ENCODE data around the gene SRL. TPM values are rescaled to one million over a fixed set of nuclear protein-coding genes. Genes with fewer than 3 reads are reported as not detected.

Gene SRL
- total and polyA plus RNA-seq, 2 of the 4 experiments (the other 2 are of a cell fraction), result under 0.01 to 0.14 TPM

DNA sequence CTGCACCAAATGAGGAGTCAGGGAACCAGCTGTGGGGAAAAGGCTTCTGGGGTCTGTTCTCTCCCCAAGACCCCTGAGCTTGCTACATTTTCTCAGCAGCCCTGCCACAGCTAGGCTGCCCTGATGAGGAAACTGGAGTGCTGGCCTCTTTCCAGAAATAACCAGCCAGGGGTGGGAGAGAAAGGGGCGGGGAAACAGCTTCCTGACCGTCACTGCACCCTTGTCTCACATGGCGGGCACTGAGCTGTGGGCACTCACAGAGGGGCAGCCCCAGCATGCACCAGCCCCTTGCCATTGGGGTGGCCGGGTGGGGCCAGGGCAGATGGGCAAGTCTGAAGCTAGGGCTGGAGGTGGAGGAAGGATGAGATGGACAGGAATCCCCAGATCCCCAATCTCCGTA is 2.9 kb downstream of the SRL start:
- H3K56ac ChIP-seq (ENCODE audit: extremely low read depth, insufficient read depth, low read length), result no peak overlapping the region
- no peak overlapping the region for H2BK20ac ChIP-seq (ENCODE audit: low read depth, low read length)
- no peak overlapping the region for H4K91ac ChIP-seq (ENCODE audit: insufficient read depth, low read depth, low read length)
- no CpG with 5 or more reads among the region's 5 CpGs for WGBS, 2 experiments (ENCODE audit: extremely low coverage in 2 of 2, insufficient read length in 1 of 2)
- dilution Hi-C loops (cut with HindIII; ENCODE audit: low sequenced_read_pairs, unreplicated experiment), result no loop called here
- in situ Hi-C loops (cut with MboI; ENCODE audit: low sequenced_read_pairs), result no loop called here
- ChIA-PET CTCF (interaction anchor here (0.8 kb wide), 1 partner anchor 15 kb away, joined by 3 read pairs; no protein-coding TSS in a partner anchor), POLR2A (ENCODE audit: unreplicated experiment) (no interaction called here)
- H2AFZ ChIP-seq (replicated peaks; ENCODE audit: low read length, poor library complexity), result no peak overlapping the region
- no peaks in the 10 kb centered on the region for H3K36me3 ChIP-seq (ENCODE audit: control insufficient read depth, insufficient read depth, low read length)
- no peaks in the 10 kb centered on the region; the same call in 1 of the 2 replicates for H3K27me3 ChIP-seq (ENCODE audit: control insufficient read depth, insufficient read depth, low read length)
- no peak overlapping the region for H3K14ac ChIP-seq (replicated peaks; ENCODE audit: low read depth, low read length)
- intact Hi-C loops (cut with micrococcal nuclease), result no loop called here
- no peak overlapping the region for H3K4me3 ChIP-seq (ENCODE audit: insufficient read depth, low read depth, low read length)
- no peak overlapping the region for H3K18ac ChIP-seq (ENCODE audit: low read depth, low read length)
- no peak overlapping the region for H3K9ac ChIP-seq (ENCODE audit: low read depth, low read length)
- no peak overlapping the region for H2AK5ac ChIP-seq (ENCODE audit: low read depth, low read length)
- H4K5ac ChIP-seq (ENCODE audit: low read depth, low read length), result no peak overlapping the region
- no peaks in the 10 kb centered on the region for H3K9me3 ChIP-seq (ENCODE audit: control insufficient read depth, insufficient read depth, low read length)
- ATAC-seq (ENCODE audit: low read depth) (no peak), DNase-seq (no peak)
- no peak overlapping the region for H2BK120ac ChIP-seq (ENCODE audit: low read depth, low read length)
- peaks cover 5% of the 10 kb centered on the region; the same call in 1 of the 2 replicates for H3K4me1 ChIP-seq (ENCODE audit: control insufficient read depth, insufficient read depth, low read length)
- TF ChIP-seq, protein P1, sequence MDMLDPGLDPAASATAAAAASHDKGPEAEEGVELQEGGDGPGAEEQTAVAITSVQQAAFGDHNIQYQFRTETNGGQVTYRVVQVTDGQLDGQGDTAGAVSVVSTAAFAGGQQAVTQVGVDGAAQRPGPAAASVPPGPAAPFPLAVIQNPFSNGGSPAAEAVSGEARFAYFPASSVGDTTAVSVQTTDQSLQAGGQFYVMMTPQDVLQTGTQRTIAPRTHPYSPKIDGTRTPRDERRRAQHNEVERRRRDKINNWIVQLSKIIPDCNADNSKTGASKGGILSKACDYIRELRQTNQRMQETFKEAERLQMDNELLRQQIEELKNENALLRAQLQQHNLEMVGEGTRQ (IDR thresholded peaks at IDR 0.05; ENCODE audit: low read depth, low read length), result no peak
- TF ChIP-seq SMC3 (IDR thresholded peaks at IDR 0.05; ENCODE audit: low read depth, low read length) (no peak), FOS (IDR thresholded peaks at IDR 0.05; ENCODE audit: low read depth, low read length) (no peak), RCOR1 (IDR thresholded peaks at IDR 0.05; ENCODE audit: insufficient replicate concordance, low read length) (no peak), MXI1 (IDR thresholded peaks at IDR 0.05; ENCODE audit: borderline replicate concordance, low read depth, low read length) (no peak), MAFK (IDR thresholded peaks at IDR 0.05; ENCODE audit: low read depth, low read length) (no peak), MAZ (IDR thresholded peaks at IDR 0.05; ENCODE audit: borderline replicate concordance, low read depth, low read length) (no peak), RAD21 (IDR thresholded peaks at IDR 0.05; ENCODE audit: low read length) (no peak), CEBPB (IDR thresholded peaks at IDR 0.05; ENCODE audit: low read depth, low read length) (no peak)
- TF ChIP-seq, protein P2, sequence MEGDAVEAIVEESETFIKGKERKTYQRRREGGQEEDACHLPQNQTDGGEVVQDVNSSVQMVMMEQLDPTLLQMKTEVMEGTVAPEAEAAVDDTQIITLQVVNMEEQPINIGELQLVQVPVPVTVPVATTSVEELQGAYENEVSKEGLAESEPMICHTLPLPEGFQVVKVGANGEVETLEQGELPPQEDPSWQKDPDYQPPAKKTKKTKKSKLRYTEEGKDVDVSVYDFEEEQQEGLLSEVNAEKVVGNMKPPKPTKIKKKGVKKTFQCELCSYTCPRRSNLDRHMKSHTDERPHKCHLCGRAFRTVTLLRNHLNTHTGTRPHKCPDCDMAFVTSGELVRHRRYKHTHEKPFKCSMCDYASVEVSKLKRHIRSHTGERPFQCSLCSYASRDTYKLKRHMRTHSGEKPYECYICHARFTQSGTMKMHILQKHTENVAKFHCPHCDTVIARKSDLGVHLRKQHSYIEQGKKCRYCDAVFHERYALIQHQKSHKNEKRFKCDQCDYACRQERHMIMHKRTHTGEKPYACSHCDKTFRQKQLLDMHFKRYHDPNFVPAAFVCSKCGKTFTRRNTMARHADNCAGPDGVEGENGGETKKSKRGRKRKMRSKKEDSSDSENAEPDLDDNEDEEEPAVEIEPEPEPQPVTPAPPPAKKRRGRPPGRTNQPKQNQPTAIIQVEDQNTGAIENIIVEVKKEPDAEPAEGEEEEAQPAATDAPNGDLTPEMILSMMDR (conservative IDR thresholded peaks at IDR 0.05; ENCODE audit: low read depth, low read length), result no peak
- no peak overlapping the region for H3K4ac ChIP-seq (ENCODE audit: low read depth, low read length)
- H3K4me2 ChIP-seq (ENCODE audit: low read depth, low read length), result no peak overlapping the region
- H2BK5ac ChIP-seq (ENCODE audit: low read depth, low read length, poor library complexity, severe bottlenecking), result no peak overlapping the region
- no peak overlapping the region for H2BK15ac ChIP-seq (ENCODE audit: low read depth, low read length)
- no peak overlapping the region for H2AK9ac ChIP-seq (replicated peaks; ENCODE audit: low read depth, low read length, poor library complexity)
- no TSS peak for BruUV-seq (replicated peaks)
- H3K27ac ChIP-seq (ENCODE audit: insufficient read depth, low read length), result no peak overlapping the region
- H3K23ac ChIP-seq (ENCODE audit: low read depth, low read length), result no peak overlapping the region
- peaks cover 6% of the 10 kb centered on the region for H3K9me1 ChIP-seq (ENCODE audit: insufficient read depth, low read length)
- no peaks in the 10 kb centered on the region for H4K20me1 ChIP-seq (ENCODE audit: insufficient read depth, low read length)
- no peaks in the 10 kb centered on the region for H3K79me1 ChIP-seq (ENCODE audit: low read depth in 1 of 2, low read length in 2 of 2)
- H4K8ac ChIP-seq (ENCODE audit: low read depth in 2 of 2, low read length in 2 of 2), result no peak overlapping the region
